Activated CD4-positive, alpha-beta T cell treated with anti-CD3 and anti-CD28 coated beads for 4 hours (primary cell): ENCODE results near the gene GLMP.

Experiments used
- DNase-seq, 2 donors: peaks; one replicate each; pipeline ENCODE4 v3.0.0-alpha.2; 2020

Gene GLMP

GRCh38 chr1:156285437-156285836, 10.0 kb downstream of the GLMP start:
- no peak for DNase-seq

- no peak for DNase-seq
Observed at GRCh38 chr1:156284757-156285156, 10.7 kb downstream of the GLMP start.

- DNase-seq = no peak
Observed at GRCh38 chr1:156284112-156284511, 11.4 kb downstream of the GLMP start, which contains the start of gene TMEM79. TSS of gene TMEM79 (plus strand) at chr1:156284325. CDS start at chr1:156285227, 902 bp downstream.

GRCh38 chr1:156283521-156283920, 12.0 kb downstream of the GLMP start:
- no peak for DNase-seq

GRCh38 chr1:156282479-156283222, 12.8 kb downstream of the GLMP start, which contains the start of gene SMG5:
TSS of gene SMG5 (minus strand) at chr1:156282825. CDS start at chr1:156282680, 145 bp downstream.
- DNase-seq = peak; percentile 95

GRCh38 chr1:156281693-156282478, 13.6 kb downstream of the GLMP start:
- DNase-seq = peak; percentile 18 to 26

GRCh38 chr1:156281281-156281680, 14.2 kb downstream of the GLMP start:
- peak; percentile 15 to 30 for DNase-seq

GRCh38 chr1:156279837-156280236, 15.6 kb downstream of the GLMP start:
- DNase-seq = no peak

GRCh38 chr1:156276966-156277381, 18.5 kb downstream of the GLMP start:
- DNase-seq = no peak

GRCh38 chr1:156276532-156276931, 18.9 kb downstream of the GLMP start:
- DNase-seq = no peak

- DNase-seq = no peak
Observed at GRCh38 chr1:156270314-156270713, 25.2 kb downstream of the GLMP start.

- DNase-seq = no peak
Observed at GRCh38 chr1:156268336-156268735, 27.1 kb downstream of the GLMP start.

- DNase-seq = no peak
Observed at GRCh38 chr1:156266051-156266450, 29.4 kb downstream of the GLMP start.

- no peak for DNase-seq
Observed at GRCh38 chr1:156263288-156263655, 32.2 kb downstream of the GLMP start.

GRCh38 chr1:156262461-156263287, 32.8 kb downstream of the GLMP start:
- no peak for DNase-seq

- no peak for DNase-seq
Observed at GRCh38 chr1:156260896-156261295, 34.6 kb downstream of the GLMP start.

GRCh38 chr1:156259805-156260204, 35.7 kb downstream of the GLMP start:
- no peak for DNase-seq

GRCh38 chr1:156258859-156259258, 36.6 kb downstream of the GLMP start:
- DNase-seq = no peak

- no peak for DNase-seq
Observed at GRCh38 chr1:156257711-156258110, 37.8 kb downstream of the GLMP start.

GRCh38 chr1:156253634-156254033, 41.8 kb downstream of the GLMP start:
- DNase-seq = no peak

GRCh38 chr1:156251527-156251926, 44.0 kb downstream of the GLMP start:
- no peak for DNase-seq

- DNase-seq = no peak
Observed at GRCh38 chr1:156249593-156249992, 45.9 kb downstream of the GLMP start.

GRCh38 chr1:156248323-156248683, 47.2 kb downstream of the GLMP start:
- no peak for DNase-seq
